Subcutaneous adipose tissue (tissue), 4 donors: ENCODE data around the gene CD180. TPM values are rescaled to one million over a fixed set of nuclear protein-coding genes. Genes with fewer than 3 reads are reported as not detected.

Experiments used
- CTCF ChIP-seq: fragments of 450-650 bp; IDR thresholded peaks from one replicate; pipeline ENCODE4 v1.5.1; 2016; ENCODE audit warnings: low read depth, mild to moderate bottlenecking, control low read depth, antibody characterized with exemption, moderate library complexity
- total RNA-seq, 4 donors: library from RNA; depleted of rRNA; stranded (reverse); fragments of >200 nt; gene quantifications; one replicate each; pipeline ENCODE4 v1.1.0, GENCODE V29; 2016

Gene CD180
- total RNA-seq, 4 donors from 2014 or later = 0.75 to 11.0 (median 3.2) TPM

GRCh38 chr5:67165526-67166459, 30.8 kb downstream of the CD180 start:
- no peak for TF ChIP-seq CTCF

GRCh38 chr5:67164856-67165525, 31.6 kb downstream of the CD180 start:
- no peak for TF ChIP-seq CTCF

- TF ChIP-seq CTCF = no peak
Measured at GRCh38 chr5:67163863-67164595, 32.6 kb downstream of the CD180 start.

GRCh38 chr5:67163231-67163756, 33.3 kb downstream of the CD180 start:
- TF ChIP-seq CTCF = no peak

- no peak for TF ChIP-seq CTCF
Measured at GRCh38 chr5:67161767-67162166, 34.8 kb downstream of the CD180 start.

- no peak for TF ChIP-seq CTCF
Measured at GRCh38 chr5:67160985-67161384, 35.6 kb downstream of the CD180 start.

- TF ChIP-seq CTCF = no peak
Measured at GRCh38 chr5:67160272-67160671, 36.3 kb downstream of the CD180 start.
